ENCODE data around the gene FAM199X.

The FAM199X gene

GRCh38 chrX:104165894-104166734, at the start of gene FAM199X:
Gene FAM199X (plus strand): TSS chrX:104166453. CDS start chrX:104166786, 333 bp downstream.
- peak; percentile 5 for DNase-seq

GRCh38 chrX:104117759-104118158, 48.5 kb upstream of the FAM199X start:
- no peak for DNase-seq

GRCh38 chrX:104118765-104119164, 47.5 kb upstream of the FAM199X start:
- no peak for DNase-seq

GRCh38 chrX:104122829-104123228, 43.4 kb upstream of the FAM199X start:
- DNase-seq, result no peak

DNA sequence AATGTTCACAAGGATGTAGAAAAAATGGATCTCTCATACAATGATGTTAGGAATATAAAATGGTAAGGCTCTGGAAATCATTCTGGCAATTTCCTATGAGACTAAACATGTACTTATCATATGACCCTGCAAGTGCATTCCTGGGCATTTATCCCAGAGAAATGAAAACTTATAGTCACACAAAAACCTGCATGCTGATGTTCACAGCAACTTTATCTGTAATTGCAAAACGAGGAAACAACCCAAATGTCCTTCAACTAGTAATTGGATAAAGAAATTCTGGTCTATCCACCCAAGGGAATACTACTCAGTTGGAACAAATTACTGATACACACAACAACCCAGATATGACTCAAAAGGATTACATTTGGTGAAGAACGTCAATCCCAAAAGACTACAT, 39.4 kb upstream of the FAM199X start:
- no peak for DNase-seq

DNA sequence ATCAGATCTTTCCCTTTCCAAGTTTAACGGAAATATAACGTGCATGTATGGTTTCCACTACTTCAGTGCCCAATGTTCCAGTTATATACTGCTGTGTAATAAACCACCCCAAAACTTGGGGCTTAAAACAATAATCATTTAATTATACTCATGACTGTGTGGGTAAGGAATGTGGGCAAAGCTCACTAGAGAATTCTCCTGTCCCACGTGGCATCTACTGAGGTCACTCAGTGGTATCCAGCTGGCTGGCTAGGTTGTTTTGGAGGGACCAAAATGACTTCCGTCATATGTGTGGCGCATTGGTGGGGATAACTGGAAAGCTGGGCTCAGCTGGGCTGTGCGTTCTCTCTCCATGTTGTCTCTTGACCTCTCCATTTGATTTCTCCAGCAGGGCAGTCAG, 35.4 kb upstream of the FAM199X start:
- no peak for DNase-seq

DNA sequence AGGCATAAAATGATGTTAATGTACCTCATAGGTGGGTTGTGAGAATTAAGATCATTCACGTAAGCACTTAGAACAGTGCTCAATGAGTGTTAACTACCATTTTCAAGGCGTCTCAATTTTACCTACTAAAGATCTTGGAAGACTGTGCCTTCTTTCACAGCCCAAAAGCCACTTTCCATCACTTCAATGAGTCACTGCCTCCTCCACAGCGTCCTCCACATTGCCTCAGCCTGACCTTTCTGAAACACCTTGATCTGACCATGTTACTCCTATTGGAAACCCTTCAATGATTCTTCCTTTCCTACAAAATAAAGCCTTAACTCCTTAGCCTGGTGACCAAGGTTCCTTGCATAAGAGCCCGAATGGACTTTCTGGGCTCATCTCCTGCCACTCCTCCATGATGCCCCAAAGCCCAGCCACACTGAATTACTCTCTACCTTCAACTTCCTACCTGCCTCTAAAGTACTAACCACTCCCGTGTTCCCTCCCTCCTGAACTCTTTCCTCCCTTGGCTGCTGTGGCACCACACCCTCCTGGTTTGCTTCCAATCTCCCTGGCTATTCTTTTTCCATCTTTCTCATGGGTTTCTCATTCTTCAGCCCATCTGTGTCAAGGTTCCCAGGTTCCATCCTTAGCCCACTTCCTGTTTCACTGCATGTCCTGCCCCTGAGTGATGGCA, 31.5 kb upstream of the FAM199X start:
- DNase-seq, result no peak

DNA sequence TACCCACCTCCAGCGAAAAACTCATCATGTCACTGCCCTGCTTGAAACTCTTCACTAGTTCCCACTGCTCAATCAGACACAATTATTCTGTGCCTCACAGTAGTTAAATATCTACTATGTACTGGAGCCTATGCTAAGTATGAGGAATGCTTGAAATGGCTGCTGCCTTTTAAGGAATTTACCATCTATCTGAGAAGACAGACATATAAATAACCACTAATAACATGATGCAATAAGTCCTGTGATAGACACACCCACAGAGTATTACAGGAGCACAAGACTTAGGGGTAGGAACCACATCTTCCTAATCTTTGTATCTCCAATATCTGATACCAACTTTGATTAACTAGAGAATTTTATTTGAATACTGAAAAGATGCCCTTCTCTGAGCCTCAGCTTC, 30.6 kb upstream of the FAM199X start:
- DNase-seq, result no peak

DNA sequence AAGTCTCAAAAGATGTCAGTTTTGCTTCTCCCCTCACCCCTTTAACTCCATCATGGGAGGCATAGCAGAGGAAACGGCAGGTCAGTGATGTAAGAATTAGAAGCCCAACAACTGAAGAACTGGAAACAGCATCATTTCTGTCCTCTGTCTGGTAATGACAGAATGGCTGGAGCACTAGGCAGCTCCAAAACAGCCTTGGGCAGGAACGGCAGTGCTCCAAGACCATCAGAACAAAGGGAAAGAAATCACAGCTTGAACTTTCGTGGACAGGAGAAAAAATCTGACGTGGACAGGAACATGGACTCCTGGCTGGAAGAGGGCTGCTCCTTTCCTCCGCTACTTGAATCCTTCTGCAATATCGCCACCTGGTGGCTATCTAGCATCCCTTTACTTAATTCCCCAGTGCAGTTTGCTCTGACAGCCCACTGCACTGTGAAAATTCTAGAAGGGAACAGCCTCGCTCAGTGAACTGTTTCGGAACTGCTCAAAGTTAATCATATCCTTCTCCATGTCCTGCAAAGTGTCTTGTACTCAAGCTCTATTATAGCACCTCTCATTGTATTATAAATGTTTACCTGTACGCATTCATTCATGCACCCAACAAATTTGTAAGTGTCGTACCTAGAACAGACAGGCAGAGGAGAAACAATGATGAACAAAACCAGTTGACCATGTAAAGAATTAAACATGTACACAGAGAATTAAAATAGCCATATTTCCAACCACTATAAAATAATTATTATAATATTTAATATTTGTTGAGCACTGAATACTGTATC, 29.8 kb upstream of the FAM199X start:
- DNase-seq, result no peak

- no peak for DNase-seq
These were observed 28.8 kb upstream of the FAM199X start for GRCh38 chrX:104137496-104137895.

DNA sequence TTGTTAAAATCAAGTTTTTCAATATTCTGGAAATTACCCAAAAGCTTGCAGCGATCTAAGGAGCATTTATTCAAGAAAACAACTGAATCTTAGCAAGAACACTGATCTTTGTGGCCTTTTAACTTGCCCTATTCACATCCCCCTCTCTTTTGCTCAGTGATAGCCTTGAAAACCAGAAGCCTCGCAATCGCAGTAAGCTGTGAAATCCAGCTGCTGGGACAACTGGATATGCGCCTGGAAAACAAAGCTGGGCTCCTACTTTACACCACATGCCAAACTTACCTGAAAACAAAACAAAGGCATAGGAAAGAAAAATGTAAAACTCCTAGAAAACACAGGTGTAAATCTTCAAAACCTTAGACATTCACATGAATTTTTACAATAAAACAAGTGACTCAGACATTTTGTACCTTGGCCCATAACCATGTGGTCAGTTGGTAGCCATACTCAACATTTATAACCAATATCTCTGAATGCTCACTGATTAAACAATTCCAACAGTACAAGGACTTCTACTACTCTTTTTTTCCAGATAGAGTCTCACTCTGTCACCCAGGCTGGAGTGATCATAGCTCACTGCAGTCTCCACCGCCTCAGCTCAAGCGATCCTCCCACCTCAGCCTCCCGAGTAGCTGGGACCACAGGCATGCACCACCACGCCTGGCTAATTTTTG, 25.0 kb upstream of the FAM199X start:
- no peak for DNase-seq

DNA sequence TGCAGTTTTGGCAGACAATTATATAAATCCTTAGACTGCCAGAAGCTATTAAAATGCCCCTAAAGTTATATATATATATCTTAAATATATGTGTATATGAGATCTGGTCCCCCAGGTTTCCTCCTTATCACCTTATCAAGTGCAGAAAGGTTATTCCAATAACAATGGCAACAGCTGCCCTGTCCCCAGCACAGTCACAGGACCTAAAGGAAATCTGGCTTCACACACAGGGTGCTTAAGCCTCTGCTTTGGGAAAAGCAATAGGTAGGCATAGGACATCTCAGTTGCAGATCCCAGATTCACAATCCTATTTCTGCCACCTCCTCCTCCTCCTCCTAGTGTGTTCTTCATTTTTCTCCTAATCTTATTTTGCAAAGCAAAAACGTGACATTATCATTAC, 15.2 kb upstream of the FAM199X start:
- DNase-seq, result no peak

DNA sequence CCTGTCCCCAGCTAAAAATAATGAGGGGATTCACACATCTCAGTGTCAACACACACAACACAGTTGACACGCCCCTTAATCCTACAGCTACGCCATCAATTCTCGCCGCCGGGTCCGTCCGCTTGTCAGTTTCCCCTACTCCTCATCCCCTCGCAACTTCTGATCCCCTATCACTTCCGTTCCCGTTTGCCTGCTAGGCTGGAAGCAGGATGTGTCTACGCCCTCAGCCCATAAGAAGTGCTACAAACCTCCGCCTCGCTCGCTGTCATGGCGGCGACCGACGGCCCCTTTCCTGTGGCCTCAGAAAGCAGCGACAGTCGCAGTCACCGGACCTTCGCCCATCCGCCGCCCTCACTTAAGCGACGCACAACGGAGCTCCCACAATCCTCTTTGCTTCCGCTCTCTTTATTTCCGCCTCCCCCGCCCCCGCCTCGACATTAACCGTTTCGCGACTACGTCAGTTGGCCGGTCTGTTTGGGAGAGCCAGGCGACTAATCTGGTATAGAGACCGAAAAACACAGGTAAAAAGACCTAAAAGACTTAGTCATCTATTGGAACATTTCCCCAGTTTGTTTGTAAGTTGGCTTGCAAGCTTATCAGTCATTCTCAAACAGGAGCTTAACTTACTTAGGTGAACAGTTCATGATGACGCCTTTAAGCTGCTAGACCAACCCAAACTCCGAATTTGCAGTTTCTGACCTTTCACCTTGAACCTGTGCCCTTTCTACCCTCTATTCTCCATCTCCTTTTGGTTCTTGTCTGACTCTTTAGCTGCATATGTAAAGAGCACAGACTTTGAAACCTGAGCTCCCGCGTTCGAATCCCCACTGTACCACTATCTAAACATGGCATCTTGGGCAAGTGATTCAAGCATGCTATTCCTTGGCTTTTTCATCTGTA, 9.4 kb upstream of the FAM199X start, which contains the start of gene SLC25A53:
SLC25A53 (minus strand) TSS at position 380 of the 900 bp plus-strand sequence. CDS start 51,752 bp downstream, outside the sequence.
- no peak for DNase-seq

DNA sequence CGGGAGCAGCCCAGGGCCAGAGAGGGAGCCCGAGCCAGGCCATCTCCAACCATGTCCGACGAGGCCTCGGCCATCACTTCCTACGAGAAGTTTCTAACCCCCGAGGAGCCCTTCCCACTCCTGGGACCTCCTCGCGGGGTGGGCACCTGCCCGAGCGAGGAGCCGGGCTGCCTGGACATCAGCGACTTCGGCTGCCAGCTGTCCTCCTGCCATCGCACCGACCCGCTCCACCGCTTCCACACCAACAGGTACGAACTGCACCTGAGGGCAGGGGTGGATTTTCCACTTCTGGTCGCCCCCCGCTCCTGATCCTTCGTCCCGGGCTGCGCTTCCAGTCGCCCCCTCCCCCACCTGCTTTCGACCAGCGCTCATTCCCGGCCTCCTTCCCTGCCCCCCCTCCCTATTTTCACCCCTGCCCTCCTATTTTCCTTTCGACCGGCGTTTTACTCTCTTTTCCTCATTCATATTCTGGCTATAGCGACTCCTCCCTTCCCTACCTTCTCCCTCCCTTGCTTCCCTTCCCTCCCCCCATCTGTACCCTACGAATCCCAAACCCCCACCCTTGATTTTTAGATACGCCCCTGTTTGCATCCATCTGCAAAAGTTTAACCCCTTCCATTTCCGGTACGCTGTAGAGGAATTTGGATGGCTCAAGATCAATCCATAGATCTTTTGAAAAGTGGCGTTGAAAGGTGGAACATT, 633 bp downstream of the FAM199X start:
- DNase-seq, result no peak

- DNase-seq, result no peak
These were observed 1.9 kb downstream of the FAM199X start for GRCh38 chrX:104168127-104168526.

DNA sequence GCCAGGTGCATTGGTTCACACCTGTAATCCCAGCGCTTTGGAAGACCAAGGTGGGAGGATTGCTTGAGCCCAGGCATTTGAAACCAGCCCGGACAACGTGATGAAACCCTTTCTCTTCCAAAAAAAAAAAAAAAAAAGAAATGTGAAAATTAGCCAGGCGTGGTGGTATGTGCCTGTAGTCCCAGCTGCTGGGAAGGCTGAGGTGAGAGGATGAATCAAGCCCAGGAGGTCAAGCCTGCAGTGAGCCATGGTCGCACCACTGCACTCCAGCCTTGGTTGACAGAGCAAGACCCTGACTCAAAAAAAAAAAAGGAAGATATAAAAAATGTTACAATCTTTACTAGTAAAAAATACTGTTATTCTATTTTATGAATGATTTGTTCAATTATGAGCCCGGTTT, 5.9 kb downstream of the FAM199X start:
- no peak for DNase-seq

- DNase-seq, result no peak
These were observed 6.5 kb downstream of the FAM199X start for GRCh38 chrX:104172788-104173187.

- DNase-seq, result no peak
These were observed 7.6 kb downstream of the FAM199X start for GRCh38 chrX:104173841-104174240.

DNA sequence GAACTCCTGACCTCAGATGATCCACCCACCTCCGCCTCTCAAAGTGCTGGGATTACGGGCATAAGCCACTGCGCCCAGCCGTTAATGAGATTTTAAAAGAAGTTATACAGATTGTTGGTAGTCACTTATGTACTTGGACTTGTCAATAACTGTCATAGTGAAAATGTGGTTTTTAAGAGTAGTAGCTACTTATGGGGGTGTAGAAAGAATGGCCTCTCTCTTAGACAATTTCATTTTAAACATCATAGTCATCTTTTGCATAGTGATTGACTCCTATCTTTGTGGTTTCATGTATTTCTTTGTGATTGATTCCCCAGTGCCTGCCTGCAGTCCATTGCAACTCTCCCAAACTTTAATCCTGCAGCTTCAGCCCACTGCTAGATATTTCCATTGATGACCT, 17.4 kb downstream of the FAM199X start:
- no peak for DNase-seq

DNA sequence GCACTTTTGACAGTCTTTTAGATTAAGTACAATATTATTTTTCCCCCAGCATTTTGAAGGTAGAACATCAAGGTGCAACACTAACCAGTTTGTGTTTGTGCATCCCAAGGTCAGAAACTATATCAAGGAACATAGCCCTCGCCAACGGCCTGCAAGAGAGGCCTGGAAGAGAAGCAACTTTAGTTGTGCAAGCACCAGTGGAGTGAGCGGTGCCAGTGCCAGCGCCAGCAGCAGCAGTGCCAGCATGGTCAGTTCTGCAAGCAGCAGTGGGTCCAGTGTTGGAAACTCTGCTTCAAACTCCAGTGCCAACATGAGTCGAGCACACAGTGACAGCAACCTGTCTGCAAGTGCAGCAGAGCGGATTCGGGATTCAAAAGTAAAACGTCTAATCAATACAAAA, 21.7 kb downstream of the FAM199X start:
- no peak for DNase-seq

DNA sequence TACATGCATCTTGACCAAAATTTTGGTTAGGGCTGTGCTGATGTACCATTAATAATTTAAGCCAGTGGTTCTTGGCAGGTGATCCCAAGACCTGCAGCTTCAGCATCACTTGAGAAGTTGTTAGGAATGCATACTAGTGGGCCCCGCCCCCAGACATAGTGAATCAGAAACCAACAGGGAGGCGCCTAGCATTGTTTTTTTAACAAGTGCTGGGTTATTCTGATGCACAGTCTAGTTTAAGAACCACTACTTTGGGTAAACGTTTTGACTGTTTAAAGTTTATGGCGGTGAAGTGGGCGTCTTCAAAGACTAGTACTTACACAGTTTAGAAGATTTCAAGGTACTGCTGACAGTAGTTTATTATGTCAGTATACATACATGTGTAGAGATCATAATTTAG, 23.6 kb downstream of the FAM199X start:
- no peak for DNase-seq

Data from cortex of kidney (tissue), 1 donor.